Measurements from ENCODE around the gene WAC. TPM values are rescaled to one million over a fixed set of nuclear protein-coding genes. Genes with fewer than 3 reads are reported as not detected.

The WAC gene
- total RNA-seq, 8 experiments from 2014 or later: 54.6 to 142 (median 76.6) TPM

- Histone ChIP-seq H3K4me1 (replicated peaks in 1 of 2) (peaks cover 0 to 4% of the 10 kb centered on the region in 2 donors), H3K4me3 (no peak overlapping the region), H3K27ac (no peak overlapping the region)
- no peak for ATAC-seq (replicated peaks in 6 of 8)
- in situ Hi-C loops (cut with MboI; ENCODE audit: low pct_unique_long_range_greater_than_20kb in 2 of 9, low sequenced_read_pairs in 9 of 9, unreplicated experiment in 9 of 9): no loop called here
- 86 to 100% (median 100%) methylated on average over 1 to 3 of the region's 3 CpGs for WGBS, 10 experiments
These were observed 7.2 kb downstream of the WAC start for GRCh38 chr10:28540145-28540544.

GRCh38 chr10:28541717-28542365 is 8.9 kb downstream of the WAC start:
- Histone ChIP-seq H3K4me1 (replicated peaks in 1 of 2) (peaks cover 0 to 4% of the 10 kb centered on the region in 2 donors), H3K4me3 (no peak overlapping the region), H3K27ac (no peak overlapping the region)
- 17 to 100% (median 83%) methylated on average over 1 to 3 of the region's 3 CpGs; no CpG with 5 or more reads in 1 of the 10 experiments for WGBS, 10 experiments
- ATAC-seq (replicated peaks in 6 of 8): peak in 6 of 8 experiments; percentile 30 to 95 (median 49)
- in situ Hi-C loops (cut with MboI; ENCODE audit: low pct_unique_long_range_greater_than_20kb in 2 of 9, low sequenced_read_pairs in 9 of 9, unreplicated experiment in 9 of 9): no loop called here

GRCh38 chr10:28542728-28543127 is 9.8 kb downstream of the WAC start:
- in situ Hi-C loops (cut with MboI; ENCODE audit: low pct_unique_long_range_greater_than_20kb in 2 of 9, low sequenced_read_pairs in 9 of 9, unreplicated experiment in 9 of 9): no loop called here
- no peak for ATAC-seq (replicated peaks in 6 of 8)
- H3K4me1 ChIP-seq (replicated peaks in 1 of 2): peaks cover 0 to 4% of the 10 kb centered on the region in 2 donors
- no peak overlapping the region for H3K27ac ChIP-seq
- no peak overlapping the region for H3K4me3 ChIP-seq

DNA sequence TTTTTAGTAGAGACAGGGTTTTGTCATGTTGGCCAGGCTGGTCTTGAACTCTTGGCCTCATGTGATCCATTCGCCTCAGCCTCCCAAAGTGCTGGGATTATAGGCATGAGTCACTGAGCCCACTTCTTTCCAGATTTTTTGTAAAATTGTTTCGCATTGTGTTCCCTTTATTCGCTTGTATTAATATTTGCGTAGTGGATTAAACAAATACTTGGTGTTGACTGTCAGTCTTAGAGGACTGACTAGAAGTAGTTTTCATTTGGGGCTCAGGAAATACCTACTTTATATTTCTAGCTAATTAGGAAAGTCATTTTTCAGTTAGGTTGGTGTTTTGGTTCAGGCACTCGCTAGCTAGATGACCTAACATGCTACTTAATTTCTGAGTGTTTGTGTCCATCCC is 11.1 kb downstream of the WAC start:
- H3K4me1 ChIP-seq (replicated peaks in 1 of 2): peaks cover 0 to 4% of the 10 kb centered on the region in 2 donors
- in situ Hi-C loops (cut with MboI; ENCODE audit: low pct_unique_long_range_greater_than_20kb in 2 of 9, low sequenced_read_pairs in 9 of 9, unreplicated experiment in 9 of 9): no loop called here
- H3K4me3 ChIP-seq: no peak overlapping the region
- no peak overlapping the region for H3K27ac ChIP-seq
- no peak for ATAC-seq (replicated peaks in 6 of 8)
- WGBS, 10 experiments: 79 to 100% (median 95%) methylated on average over 2 to 5 of the region's 5 CpGs; no CpG with 5 or more reads in 2 of the 10 experiments

DNA sequence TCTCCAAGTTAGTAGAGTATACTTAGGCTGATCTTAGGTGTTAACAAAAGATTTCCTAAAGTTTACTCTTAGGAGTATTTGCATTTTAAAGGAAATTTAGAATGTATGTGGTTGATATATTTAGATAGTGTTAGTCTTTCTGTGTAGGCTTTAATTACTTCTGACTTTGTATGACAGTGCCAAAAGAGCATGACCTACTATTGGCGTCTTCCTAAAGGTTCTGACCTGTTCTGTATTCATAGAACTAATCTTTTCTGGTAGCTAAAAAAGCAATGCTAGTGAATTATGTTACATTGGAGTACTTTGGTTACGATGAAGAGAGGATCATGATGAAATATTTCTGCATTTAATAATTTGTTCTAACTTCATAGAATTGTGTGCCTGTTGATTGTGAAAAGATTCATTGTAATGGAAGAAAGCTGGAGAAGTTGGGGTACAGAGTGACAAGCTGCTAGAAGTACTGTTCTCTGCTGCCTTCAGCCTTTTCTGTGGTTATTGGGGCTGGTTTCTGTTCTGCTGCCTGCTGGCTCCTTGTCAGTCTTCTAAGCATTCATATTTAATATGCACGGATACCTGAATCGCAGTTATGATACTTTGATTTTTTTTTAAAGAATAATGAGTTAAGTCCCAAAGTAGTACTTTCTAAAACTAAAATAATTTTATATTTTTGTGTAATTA is 13.2 kb downstream of the WAC start:
- no peak for ATAC-seq (replicated peaks in 6 of 8)
- Histone ChIP-seq H3K4me3 (no peak overlapping the region), H3K27ac (no peak overlapping the region), H3K4me1 (replicated peaks in 1 of 2) (peaks cover 6 to 9% of the 10 kb centered on the region in 2 donors)
- in situ Hi-C loops (cut with MboI; ENCODE audit: low pct_unique_long_range_greater_than_20kb in 2 of 9, low sequenced_read_pairs in 9 of 9, unreplicated experiment in 9 of 9): no loop called here
- 59 to 86% (median 77%) methylated on average over 3 to 4 of the region's 4 CpGs for WGBS, 10 experiments

- H3K4me3 ChIP-seq: no peak overlapping the region
- no peak overlapping the region for H3K27ac ChIP-seq
- 29 to 100% (median 95%) methylated on average over 1 to 2 of the region's 2 CpGs; no CpG with 5 or more reads in 2 of the 10 experiments for WGBS, 10 experiments
- ATAC-seq (replicated peaks in 6 of 8): no peak
- H3K4me1 ChIP-seq (replicated peaks in 1 of 2): peaks cover 2 to 10% of the 10 kb centered on the region in 2 donors
- in situ Hi-C loops (cut with MboI; ENCODE audit: low pct_unique_long_range_greater_than_20kb in 2 of 9, low sequenced_read_pairs in 9 of 9, unreplicated experiment in 9 of 9): no loop called here
These were observed 16.0 kb downstream of the WAC start for GRCh38 chr10:28548781-28549498.

- Histone ChIP-seq H3K27ac (no peak overlapping the region), H3K4me1 (replicated peaks in 1 of 2) (peaks cover 2 to 10% of the 10 kb centered on the region in 2 donors), H3K4me3 (no peak overlapping the region)
- 16 to 100% (median 71%) methylated on average over 1 to 3 of the region's 3 CpGs for WGBS, 10 experiments
- in situ Hi-C loops (cut with MboI; ENCODE audit: low pct_unique_long_range_greater_than_20kb in 2 of 9, low sequenced_read_pairs in 9 of 9, unreplicated experiment in 9 of 9): no loop called here
- peak in 1 of 8 experiments; percentile 26 for ATAC-seq (replicated peaks in 6 of 8)
These were observed 18.2 kb downstream of the WAC start for GRCh38 chr10:28551086-28551485.

- no peak for ATAC-seq (replicated peaks in 6 of 8)
- 23 to 100% (median 81%) methylated on average over 2 to 4 of the region's 4 CpGs for WGBS, 10 experiments
- in situ Hi-C loops (cut with MboI; ENCODE audit: low pct_unique_long_range_greater_than_20kb in 2 of 9, low sequenced_read_pairs in 9 of 9, unreplicated experiment in 9 of 9): no loop called here
These were observed 19.9 kb downstream of the WAC start for GRCh38 chr10:28552775-28553174.

GRCh38 chr10:28554009-28554408 is 21.1 kb downstream of the WAC start:
- ATAC-seq (replicated peaks in 6 of 8): peak in 3 of 8 experiments; percentile 36 to 71 (median 62)
- WGBS, 10 experiments: 80 to 100% (median 99%) methylated on average over 1 to 6 of the region's 6 CpGs; no CpG with 5 or more reads in 4 of the 10 experiments
- H3K4me1 ChIP-seq (replicated peaks in 1 of 2): peaks cover 2 to 10% of the 10 kb centered on the region in 2 donors
- H3K4me3 ChIP-seq: no peak overlapping the region
- H3K27ac ChIP-seq: no peak overlapping the region
- in situ Hi-C loops (cut with MboI; ENCODE audit: low pct_unique_long_range_greater_than_20kb in 2 of 9, low sequenced_read_pairs in 9 of 9, unreplicated experiment in 9 of 9): no loop called here

More at GRCh38 chr10:28552775-28553174, 19.9 kb downstream of the WAC start:
- Histone ChIP-seq H3K4me3 (no peak overlapping the region), H3K27ac (no peak overlapping the region), H3K4me1 (replicated peaks in 1 of 2) (peaks cover 2 to 10% of the 10 kb centered on the region in 2 donors)

DNA sequence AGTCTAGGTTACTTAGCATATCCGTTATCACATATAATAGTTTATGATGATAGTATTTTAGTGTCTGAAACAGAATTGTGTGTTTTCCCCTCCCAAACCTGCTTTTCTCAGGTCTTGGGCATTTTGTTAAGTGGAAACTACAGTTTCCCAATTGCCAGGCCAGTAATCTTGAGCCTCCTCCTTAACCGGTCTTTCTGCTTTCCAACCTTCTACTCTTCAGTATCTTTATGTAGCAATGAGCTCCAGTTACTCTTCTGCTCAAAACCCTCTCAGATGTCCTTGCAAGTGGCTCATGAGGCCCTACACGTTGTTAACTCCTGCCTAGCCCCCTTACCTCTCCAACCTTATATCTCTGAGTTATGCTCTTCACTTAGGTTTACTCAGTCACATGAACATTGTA is 22.0 kb downstream of the WAC start:
- Histone ChIP-seq H3K4me3 (no peak overlapping the region), H3K27ac (no peak overlapping the region), H3K4me1 (replicated peaks in 1 of 2) (peaks cover 0 to 10% of the 10 kb centered on the region in 2 donors)
- ATAC-seq (replicated peaks in 6 of 8): no peak
- in situ Hi-C loops (cut with MboI; ENCODE audit: low pct_unique_long_range_greater_than_20kb in 2 of 9, low sequenced_read_pairs in 9 of 9, unreplicated experiment in 9 of 9): no loop called here
- WGBS, 10 experiments: 64 to 100% (median 83%) methylated on average over 2 to 3 of the region's 3 CpGs; no CpG with 5 or more reads in 1 of the 10 experiments

DNA sequence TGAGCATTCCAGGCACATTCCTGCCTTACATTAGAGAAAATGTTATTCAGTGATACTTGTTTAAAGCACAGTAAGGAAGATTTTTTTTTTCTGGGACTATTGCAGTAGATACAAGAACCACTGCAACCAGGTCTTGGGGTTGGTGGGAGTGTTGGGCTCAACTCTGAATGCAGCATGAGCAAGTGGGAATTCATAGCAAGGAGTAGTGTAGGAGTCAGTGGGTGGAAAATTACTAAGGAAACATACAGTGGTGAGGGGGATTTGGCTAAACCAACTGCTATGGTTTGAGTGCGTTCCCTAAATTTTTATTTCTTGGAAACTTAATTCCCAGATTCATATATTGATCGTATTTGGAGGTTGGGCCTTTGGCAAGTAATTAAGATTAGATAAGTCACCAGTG is 22.4 kb downstream of the WAC start:
- in situ Hi-C loops (cut with MboI; ENCODE audit: low pct_unique_long_range_greater_than_20kb in 2 of 9, low sequenced_read_pairs in 9 of 9, unreplicated experiment in 9 of 9): no loop called here
- WGBS, 10 experiments: 78 to 100% (median 93%) methylated on average over 1 to 2 of the region's 2 CpGs; no CpG with 5 or more reads in 2 of the 10 experiments
- H3K4me3 ChIP-seq: no peak overlapping the region
- H3K4me1 ChIP-seq (replicated peaks in 1 of 2): peaks cover 0 to 8% of the 10 kb centered on the region in 2 donors
- H3K27ac ChIP-seq: no peak overlapping the region
- no peak for ATAC-seq (replicated peaks in 6 of 8)

DNA sequence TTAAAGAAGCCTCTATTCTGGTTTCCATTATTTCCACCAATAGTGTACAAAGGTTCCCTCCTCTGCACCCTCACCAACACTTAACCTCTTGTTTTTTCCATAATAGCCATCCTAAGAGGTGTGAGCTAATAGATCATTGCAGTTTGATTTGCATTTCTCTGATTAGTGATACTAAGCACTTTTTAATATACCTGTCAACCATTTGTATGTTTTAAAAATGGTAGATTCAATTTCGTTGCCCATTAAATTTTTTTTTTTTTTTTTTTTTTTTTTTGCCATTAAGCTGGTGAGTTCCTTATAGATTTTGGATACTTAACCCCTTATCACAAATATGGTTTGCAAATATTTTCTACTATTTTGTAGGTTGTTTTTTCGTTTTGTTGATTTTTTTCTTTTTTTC is 23.2 kb downstream of the WAC start:
- ATAC-seq (replicated peaks in 6 of 8): no peak
- H3K27ac ChIP-seq: no peak overlapping the region
- peaks cover 0 to under 1% of the 10 kb centered on the region in 2 donors for H3K4me1 ChIP-seq (replicated peaks in 1 of 2)
- H3K4me3 ChIP-seq: no peak overlapping the region
- WGBS, 10 experiments: 77 to 100% (median 96%) methylated on average over 1 to 2 of the region's 2 CpGs
- in situ Hi-C loops (cut with MboI; ENCODE audit: low pct_unique_long_range_greater_than_20kb in 2 of 9, low sequenced_read_pairs in 9 of 9, unreplicated experiment in 9 of 9): no loop called here

GRCh38 chr10:28558186-28558585 is 25.3 kb downstream of the WAC start:
- in situ Hi-C loops (cut with MboI; ENCODE audit: low pct_unique_long_range_greater_than_20kb in 2 of 9, low sequenced_read_pairs in 9 of 9, unreplicated experiment in 9 of 9): no loop called here
- Histone ChIP-seq H3K4me3 (no peak overlapping the region), H3K27ac (no peak overlapping the region), H3K4me1 (replicated peaks in 1 of 2) (no peaks in the 10 kb centered on the region)
- WGBS, 10 experiments: 20 to 100% (median 94%) methylated on average over 1 to 3 of the region's 3 CpGs; no CpG with 5 or more reads in 2 of the 10 experiments
- no peak for ATAC-seq (replicated peaks in 6 of 8)
